Neural progenitor cell (in vitro differentiated cells): ENCODE measurements around the gene OPCML. TPM values are rescaled to one million over a fixed set of nuclear protein-coding genes. Genes with fewer than 3 reads are reported as not detected.

Experiments used
- DNase-seq: peaks from one replicate; pipeline ENCODE4 v3.0.0-alpha.2; 2016; ENCODE audit warnings: low spot score
- H2AFZ ChIP-seq: fragments of 200-600 bp; sonication (generic); replicated peaks from 2 replicates; pipeline ENCODE4 v1.6.1; 2016; ENCODE audit warnings: antibody characterized with exemption
- H3F3A ChIP-seq: fragments of 200-600 bp; sonication (generic); 2 replicates; pipeline ENCODE4 v1.6.1; 2016; ENCODE audit warnings: antibody characterized with exemption, low read depth
- H3K27ac ChIP-seq: fragments of 200-600 bp; sonication (generic); 2 replicates; pipeline ENCODE4 v1.5.1; 2016; ENCODE audit warnings: mild to moderate bottlenecking
- H3K27me3 ChIP-seq: fragments of 200-600 bp; sonication (generic); 2 replicates; pipeline ENCODE4 v1.6.1; 2016; ENCODE audit warnings: mild to moderate bottlenecking, moderate library complexity
- H3K36me3 ChIP-seq: fragments of 200-600 bp; sonication (generic); 2 replicates; pipeline ENCODE4 v1.5.1; 2016
- H3K4me1 ChIP-seq: fragments of 200-600 bp; sonication (generic); 2 replicates; pipeline ENCODE4 v1.6.1; 2016; ENCODE audit warnings: mixed run types
- H3K4me2 ChIP-seq: fragments of 200-600 bp; sonication (generic); 2 replicates; pipeline ENCODE4 v1.6.1; 2016
- H3K4me3 ChIP-seq: fragments of 200-600 bp; sonication (generic); 2 replicates; pipeline ENCODE4 v1.5.1; 2016
- H3K79me2 ChIP-seq: fragments of 200-600 bp; sonication (generic); 2 replicates; pipeline ENCODE4 v1.6.1; 2016; ENCODE audit warnings: low read depth
- H3K9ac ChIP-seq: fragments of 200-600 bp; sonication (generic); 2 replicates; pipeline ENCODE4 v1.6.1; 2016
- H3K9me3 ChIP-seq: fragments of 200-600 bp; sonication (generic); 2 replicates; pipeline ENCODE4 v1.5.1; 2016; ENCODE audit warnings: low read depth
- H4K20me1 ChIP-seq: fragments of 200-600 bp; sonication (generic); 2 replicates; pipeline ENCODE4 v1.6.1; 2016; ENCODE audit warnings: low read depth
- H3K27ac Mint-ChIP-seq: 3 replicates; pipeline ENCODE4 v1.8.0; 2021; ENCODE audit warnings: mixed read lengths
- H3K27me3 Mint-ChIP-seq: 2 replicates; pipeline ENCODE4 v1.8.0; 2022; ENCODE audit warnings: low read depth, mild to moderate bottlenecking, inconsistent platforms, moderate library complexity, mixed read lengths; ENCODE audit not compliant: insufficient read depth
- H3K36me3 Mint-ChIP-seq: 3 replicates; pipeline ENCODE4 v1.8.0; 2021; ENCODE audit warnings: mixed read lengths
- H3K4me1 Mint-ChIP-seq: 3 replicates; pipeline ENCODE4 v1.8.0; 2021; ENCODE audit warnings: mixed read lengths
- H3K4me3 Mint-ChIP-seq: 3 replicates; pipeline ENCODE4 v1.8.0; 2021; ENCODE audit warnings: mild to moderate bottlenecking, moderate library complexity, mixed read lengths
- H3K9me3 Mint-ChIP-seq: 3 replicates; pipeline ENCODE4 v1.8.0; 2020; ENCODE audit warnings: mixed read lengths
- EZH2 ChIP-seq: fragments of 200-600 bp; sonication (generic); IDR thresholded peaks from 2 replicates; pipeline ENCODE4 v1.6.1; 2017; ENCODE audit warnings: antibody characterized with exemption, mild to moderate bottlenecking, moderate library complexity
- EZH2phosphoT487 ChIP-seq: fragments of 200-600 bp; sonication (generic); IDR thresholded peaks from 2 replicates; pipeline ENCODE4 v1.6.1; 2017; ENCODE audit warnings: antibody characterized with exemption
- total RNA-seq: library from RNA; depleted of rRNA; stranded (reverse); fragments of >200 nt; gene quantifications from 2 replicates; pipeline ENCODE4 v1.2.3, GENCODE V29; 2015; ENCODE audit warnings: low replicate concordance
- TF ChIP-seq, protein P1 (sequence below): fragments of 200-600 bp; sonication (generic); IDR thresholded peaks from 2 replicates; pipeline ENCODE4 v1.5.1; 2017; ENCODE audit warnings: antibody characterized with exemption, mild to moderate bottlenecking

OPCML gene
- total RNA-seq, 1 donor from 2014 or later, result 0.02 TPM

DNA sequence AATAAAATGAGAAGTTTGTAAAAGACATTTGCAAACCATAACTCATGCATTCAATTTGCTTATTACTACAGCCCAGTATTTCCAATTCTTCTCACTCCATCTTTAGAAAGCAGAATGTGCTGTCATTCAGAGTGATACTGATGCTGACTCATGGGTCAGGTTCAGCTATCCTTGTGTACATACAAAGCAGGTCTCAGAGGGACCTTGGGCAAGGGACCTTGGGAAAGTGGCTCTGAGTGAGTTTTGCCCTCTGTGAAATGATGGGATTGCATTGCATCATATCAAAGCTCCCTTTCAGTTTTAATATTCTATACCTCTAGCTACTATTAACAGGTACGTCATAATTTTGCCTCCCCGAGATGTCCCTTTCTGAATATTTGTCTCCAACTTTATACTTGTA, 848.7 kb downstream of the OPCML start:
- Histone ChIP-seq H3K27ac (no peak overlapping the region), H4K20me1 (no peaks in the 10 kb centered on the region), H3K36me3 (no peaks in the 10 kb centered on the region), H3K4me3 (no peak overlapping the region), H3K79me2 (no peaks in the 10 kb centered on the region), H2AFZ (no peak overlapping the region), H3K9me3 (no peaks in the 10 kb centered on the region), H3K27me3 (no peaks in the 10 kb centered on the region), H3K4me1 (peaks cover 5% of the 10 kb centered on the region), H3K4me2 (no peak overlapping the region), H3F3A (no peaks in the 10 kb centered on the region), H3K9ac (no peak overlapping the region)
- H3K36me3 Mint-ChIP-seq, result no peaks in the 10 kb centered on the region
- TF ChIP-seq, protein P1, sequence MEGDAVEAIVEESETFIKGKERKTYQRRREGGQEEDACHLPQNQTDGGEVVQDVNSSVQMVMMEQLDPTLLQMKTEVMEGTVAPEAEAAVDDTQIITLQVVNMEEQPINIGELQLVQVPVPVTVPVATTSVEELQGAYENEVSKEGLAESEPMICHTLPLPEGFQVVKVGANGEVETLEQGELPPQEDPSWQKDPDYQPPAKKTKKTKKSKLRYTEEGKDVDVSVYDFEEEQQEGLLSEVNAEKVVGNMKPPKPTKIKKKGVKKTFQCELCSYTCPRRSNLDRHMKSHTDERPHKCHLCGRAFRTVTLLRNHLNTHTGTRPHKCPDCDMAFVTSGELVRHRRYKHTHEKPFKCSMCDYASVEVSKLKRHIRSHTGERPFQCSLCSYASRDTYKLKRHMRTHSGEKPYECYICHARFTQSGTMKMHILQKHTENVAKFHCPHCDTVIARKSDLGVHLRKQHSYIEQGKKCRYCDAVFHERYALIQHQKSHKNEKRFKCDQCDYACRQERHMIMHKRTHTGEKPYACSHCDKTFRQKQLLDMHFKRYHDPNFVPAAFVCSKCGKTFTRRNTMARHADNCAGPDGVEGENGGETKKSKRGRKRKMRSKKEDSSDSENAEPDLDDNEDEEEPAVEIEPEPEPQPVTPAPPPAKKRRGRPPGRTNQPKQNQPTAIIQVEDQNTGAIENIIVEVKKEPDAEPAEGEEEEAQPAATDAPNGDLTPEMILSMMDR, result no peak
- TF ChIP-seq EZH2 (no peak), EZH2phosphoT487 (no peak)
- DNase-seq, result no peak
- peaks cover 14% of the 10 kb centered on the region for H3K4me1 Mint-ChIP-seq
- no peak overlapping the region for H3K27ac Mint-ChIP-seq
- H3K9me3 Mint-ChIP-seq, result peaks cover 16% of the 10 kb centered on the region
- peaks cover 3% of the 10 kb centered on the region for H3K27me3 Mint-ChIP-seq
- H3K4me3 Mint-ChIP-seq, result no peak overlapping the region

DNA sequence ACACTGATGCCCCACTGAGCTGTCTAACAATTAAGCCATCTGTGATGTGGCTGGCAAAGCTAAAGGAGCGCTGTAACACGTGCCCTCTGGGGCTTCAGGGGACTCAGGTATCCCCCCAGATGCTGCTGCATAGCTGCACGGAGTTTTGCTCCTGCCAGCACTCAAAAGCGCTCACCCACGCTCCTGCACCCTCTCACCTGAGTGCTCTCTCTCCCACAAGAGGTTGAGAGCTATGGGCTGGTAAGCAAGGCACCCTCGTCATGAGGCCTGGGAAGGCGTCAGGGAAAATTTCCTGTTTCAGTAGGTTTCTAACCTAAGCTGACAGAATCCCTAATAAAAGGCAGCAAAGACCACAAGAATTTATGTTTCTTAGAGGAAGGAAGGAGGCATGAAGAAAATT, 850.3 kb downstream of the OPCML start:
- H3K27me3 Mint-ChIP-seq, result peaks cover 5% of the 10 kb centered on the region
- Histone ChIP-seq H3K9ac (no peak overlapping the region), H3K27me3 (no peaks in the 10 kb centered on the region), H3K4me3 (no peak overlapping the region), H3K4me2 (no peak overlapping the region), H3F3A (no peaks in the 10 kb centered on the region), H3K79me2 (no peaks in the 10 kb centered on the region), H3K27ac (no peak overlapping the region), H3K36me3 (no peaks in the 10 kb centered on the region), H4K20me1 (no peaks in the 10 kb centered on the region), H3K4me1 (peaks cover 5% of the 10 kb centered on the region), H3K9me3 (no peaks in the 10 kb centered on the region), H2AFZ (no peak overlapping the region)
- peaks cover 22% of the 10 kb centered on the region for H3K9me3 Mint-ChIP-seq
- no peak overlapping the region for H3K4me3 Mint-ChIP-seq
- TF ChIP-seq, protein P1, result no peak
- TF ChIP-seq EZH2 (no peak), EZH2phosphoT487 (no peak)
- H3K4me1 Mint-ChIP-seq, result peaks cover 8% of the 10 kb centered on the region
- H3K36me3 Mint-ChIP-seq, result no peaks in the 10 kb centered on the region
- no peak overlapping the region for H3K27ac Mint-ChIP-seq
- no peak for DNase-seq

DNA sequence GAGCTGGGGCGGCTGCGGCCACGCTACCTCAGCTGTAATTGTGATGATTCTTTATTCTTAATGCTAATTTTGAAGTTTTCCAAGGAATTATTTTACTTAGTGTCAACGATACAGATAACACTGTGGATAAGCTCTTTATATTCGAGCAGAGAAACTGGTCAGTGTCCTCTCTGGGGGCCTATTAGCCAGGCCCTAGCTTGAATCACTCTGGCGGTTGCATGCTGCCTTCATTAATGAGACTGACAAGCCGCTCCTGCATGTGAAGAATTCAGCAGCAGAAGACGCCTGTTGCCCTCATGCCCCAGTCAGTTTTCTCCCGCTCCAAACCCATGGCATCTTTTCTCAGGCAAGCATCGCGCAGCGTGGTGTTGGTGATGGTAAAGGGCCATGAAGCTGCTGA, 851.7 kb downstream of the OPCML start:
- no peak overlapping the region for H3K27ac ChIP-seq
- no peaks in the 10 kb centered on the region for H3K79me2 ChIP-seq
- no peak for TF ChIP-seq EZH2phosphoT487
- TF ChIP-seq, protein P1, result no peak
- TF ChIP-seq EZH2, result no peak
- H3K4me1 Mint-ChIP-seq, result peaks cover 4% of the 10 kb centered on the region
- no peaks in the 10 kb centered on the region for H3F3A ChIP-seq
- H3K4me1 ChIP-seq, result no peaks in the 10 kb centered on the region
- no peak overlapping the region for H3K4me3 ChIP-seq
- H3K36me3 Mint-ChIP-seq, result no peaks in the 10 kb centered on the region
- H3K27me3 ChIP-seq, result no peaks in the 10 kb centered on the region
- peaks cover 5% of the 10 kb centered on the region for H3K27me3 Mint-ChIP-seq
- no peaks in the 10 kb centered on the region for H3K9me3 ChIP-seq
- no peaks in the 10 kb centered on the region for H4K20me1 ChIP-seq
- H3K9me3 Mint-ChIP-seq, result peaks cover 22% of the 10 kb centered on the region
- no peaks in the 10 kb centered on the region for H3K36me3 ChIP-seq
- no peak overlapping the region for H3K9ac ChIP-seq
- no peak overlapping the region for H3K27ac Mint-ChIP-seq
- H3K4me2 ChIP-seq, result no peak overlapping the region
- no peak overlapping the region for H3K4me3 Mint-ChIP-seq
- H2AFZ ChIP-seq, result no peak overlapping the region
- no peak for DNase-seq
